GM10266 (cell line): ENCODE results near the gene ASPRV1.

Source experiments
- DNase-seq: peaks from one replicate; pipeline ENCODE4 v3.0.0; 2012; ENCODE audit errors: extremely low spot score
- CTCF ChIP-seq: IDR thresholded peaks from 2 replicates; pipeline ENCODE4 v1.5.1; 2012; ENCODE audit warnings: mild to moderate bottlenecking, low read depth; ENCODE audit not compliant: control insufficient read depth, insufficient read depth; ENCODE audit errors: missing control alignments

Gene ASPRV1

GRCh38 chr2:69986691-69987090 lies 25.3 kb upstream of the ASPRV1 start:
- no peak for DNase-seq
- no peak for TF ChIP-seq CTCF

GRCh38 chr2:69985688-69986087 lies 24.3 kb upstream of the ASPRV1 start:
- TF ChIP-seq CTCF: no peak
- DNase-seq: no peak

GRCh38 chr2:69985216-69985615 lies 23.8 kb upstream of the ASPRV1 start:
- DNase-seq: no peak
- TF ChIP-seq CTCF: no peak

- no peak for DNase-seq
- no peak for TF ChIP-seq CTCF
These were observed 22.0 kb upstream of the ASPRV1 start for GRCh38 chr2:69983392-69983966.

- no peak for DNase-seq
- no peak for TF ChIP-seq CTCF
These were observed 18.7 kb upstream of the ASPRV1 start for GRCh38 chr2:69979902-69980807.

GRCh38 chr2:69977906-69978482 lies 16.6 kb upstream of the ASPRV1 start:
- no peak for TF ChIP-seq CTCF
- no peak for DNase-seq

- DNase-seq: no peak
These were observed 15.8 kb upstream of the ASPRV1 start for GRCh38 chr2:69977186-69977585.

More at GRCh38 chr2:69977186-69977585, 15.8 kb upstream of the ASPRV1 start:
- no peak for TF ChIP-seq CTCF
